IMR-90 (cell line): ENCODE data around the gene COX7A1. TPM values are rescaled to one million over a fixed set of nuclear protein-coding genes. Genes with fewer than 3 reads are reported as not detected.

Experiments
- ATAC-seq: fragments of 200-7000 bp; cut with Tn5 transposase; 2 replicates; pipeline ENCODE4 v1.9.1; 2020; ENCODE audit warnings: low read depth, mild to moderate bottlenecking, moderate library complexity
- BruUV-seq: library from RNA; stranded (reverse); fragments of 400-500 nt; replicated peaks from 2 replicates; lab custom pipeline; 2021; lab: Mats Ljungman, UMichigan
- CTCF ChIA-PET: fragments of 300-600 bp; formaldehyde crosslinking; extraction: SDS; loops from one replicate; lab custom pipeline; 2021; ENCODE audit warnings: antibody characterized with exemption; lab: Yijun Ruan, JAX
- POLR2A ChIA-PET: fragments of 300-600 bp; sonication (Branson Sonifier 250); formaldehyde crosslinking; loops from one replicate; lab custom pipeline; 2022; ENCODE audit warnings: antibody characterized with exemption; ENCODE audit not compliant: unreplicated experiment; lab: Charles Lee
- DNase-seq: peaks from one replicate; pipeline ENCODE4 v3.0.0; 2013
- H2AFZ ChIP-seq: replicated peaks from 2 replicates; pipeline ENCODE3; 2013; ENCODE audit warnings: low read length, mild to moderate bottlenecking; ENCODE audit not compliant: poor library complexity
- H2AK5ac ChIP-seq: 2 replicates; pipeline ENCODE4 v1.6.1; 2013; ENCODE audit warnings: low read depth, low read length, inconsistent platforms
- H2AK9ac ChIP-seq: replicated peaks from 2 replicates; pipeline ENCODE3; 2013; ENCODE audit warnings: mild to moderate bottlenecking, low read depth, low read length, moderate library complexity; ENCODE audit not compliant: poor library complexity
- H2BK120ac ChIP-seq: 2 replicates; pipeline ENCODE4 v1.6.1; 2013; ENCODE audit warnings: low read depth, low read length, inconsistent platforms
- H2BK15ac ChIP-seq: 3 replicates; pipeline ENCODE4 v1.6.1; 2013; ENCODE audit warnings: low read depth, low read length, inconsistent platforms
- H2BK20ac ChIP-seq: 2 replicates; pipeline ENCODE4 v1.6.1; 2013; ENCODE audit warnings: low read depth, mild to moderate bottlenecking, inconsistent platforms, low read length, moderate library complexity
- H2BK5ac ChIP-seq: 2 replicates; pipeline ENCODE4 v1.6.1; 2013; ENCODE audit warnings: mild to moderate bottlenecking, low read depth, low read length, inconsistent platforms; ENCODE audit not compliant: poor library complexity, severe bottlenecking
- H3K14ac ChIP-seq: replicated peaks from 2 replicates; pipeline ENCODE4 v1.6.1; 2013; ENCODE audit warnings: low read depth, low read length, inconsistent platforms
- H3K18ac ChIP-seq: 2 replicates; pipeline ENCODE4 v1.6.1; 2013; ENCODE audit warnings: low read depth, low read length, control low read depth
- H3K23ac ChIP-seq: 2 replicates; pipeline ENCODE4 v1.6.1; 2013; ENCODE audit warnings: low read depth, low read length, inconsistent platforms
- H3K27ac ChIP-seq: 2 replicates; pipeline ENCODE4 v1.5.1; 2013; ENCODE audit warnings: mild to moderate bottlenecking, control low read depth, low read length; ENCODE audit not compliant: insufficient read depth
- H3K27me3 ChIP-seq: 2 replicates; pipeline ENCODE4 v1.6.1; 2013; ENCODE audit warnings: low read length; ENCODE audit not compliant: control insufficient read depth, insufficient read depth
- H3K36me3 ChIP-seq: 2 replicates; pipeline ENCODE4 v1.6.1; 2013; ENCODE audit warnings: low read length, mixed read lengths; ENCODE audit not compliant: control insufficient read depth, insufficient read depth
- H3K4ac ChIP-seq: 2 replicates; pipeline ENCODE4 v1.6.1; 2013; ENCODE audit warnings: low read depth, low read length, inconsistent platforms
- H3K4me1 ChIP-seq: 2 replicates; pipeline ENCODE4 v1.6.1; 2013; ENCODE audit warnings: low read length, mixed read lengths; ENCODE audit not compliant: control insufficient read depth, insufficient read depth
- H3K4me2 ChIP-seq: 2 replicates; pipeline ENCODE4 v1.6.1; 2013; ENCODE audit warnings: low read depth, mild to moderate bottlenecking, control low read depth, low read length, moderate library complexity
- H3K4me3 ChIP-seq: 2 replicates; pipeline ENCODE4 v1.5.1; 2013; ENCODE audit warnings: low read depth, mild to moderate bottlenecking, control low read depth, low read length, moderate library complexity; ENCODE audit not compliant: insufficient read depth
- H3K56ac ChIP-seq: 2 replicates; pipeline ENCODE4 v1.6.1; 2013; ENCODE audit warnings: low read length, inconsistent platforms; ENCODE audit not compliant: insufficient read depth; ENCODE audit errors: extremely low read depth
- H3K79me1 ChIP-seq, 2 experiments: 2 replicates each; pipeline ENCODE4 v1.6.1; 2013; ENCODE audit warnings: low read length in 2 of 2, inconsistent platforms in 1 of 2, low read depth in 1 of 2
- H3K9ac ChIP-seq: 2 replicates; pipeline ENCODE4 v1.6.1; 2013; ENCODE audit warnings: low read depth, low read length, control low read depth
- H3K9me1 ChIP-seq: 2 replicates; pipeline ENCODE4 v1.6.1; 2013; ENCODE audit warnings: low read length, inconsistent platforms; ENCODE audit not compliant: insufficient read depth
- H3K9me3 ChIP-seq: 2 replicates; pipeline ENCODE4 v1.6.1; 2013; ENCODE audit warnings: low read length; ENCODE audit not compliant: control insufficient read depth, insufficient read depth
- H4K20me1 ChIP-seq: 2 replicates; pipeline ENCODE4 v1.6.1; 2013; ENCODE audit warnings: low read length, inconsistent platforms; ENCODE audit not compliant: insufficient read depth
- H4K5ac ChIP-seq: 2 replicates; pipeline ENCODE4 v1.6.1; 2013; ENCODE audit warnings: mild to moderate bottlenecking, low read depth, low read length, control low read depth
- H4K8ac ChIP-seq, 2 experiments: 2 replicates each; pipeline ENCODE4 v1.6.1; 2013; ENCODE audit warnings: low read depth in 2 of 2, low read length in 2 of 2, control low read depth in 1 of 2, inconsistent platforms in 1 of 2
- H4K91ac ChIP-seq: 2 replicates; pipeline ENCODE4 v1.6.1; 2013; ENCODE audit warnings: low read depth, low read length, inconsistent platforms; ENCODE audit not compliant: insufficient read depth
- BHLHE40 ChIP-seq: fragments of 150-350 bp; IDR thresholded peaks from 2 replicates; pipeline ENCODE4 v1.6.1; 2016; ENCODE audit warnings: mild to moderate bottlenecking, low read depth, low read length
- ELK1 ChIP-seq: fragments of 150-350 bp; IDR thresholded peaks from 2 replicates; pipeline ENCODE4 v1.6.1; 2016; ENCODE audit warnings: low read depth, mild to moderate bottlenecking, low read length, moderate library complexity, borderline replicate concordance
- RCOR1 ChIP-seq: IDR thresholded peaks from 2 replicates; pipeline ENCODE4 v1.6.1; 2012; ENCODE audit warnings: mild to moderate bottlenecking, low read length, improper control_type of control experiment; ENCODE audit not compliant: insufficient replicate concordance
- USF2 ChIP-seq: fragments of 150-350 bp; IDR thresholded peaks from 2 replicates; pipeline ENCODE4 v1.6.1; 2017; ENCODE audit warnings: mild to moderate bottlenecking, antibody characterized with exemption, low read length, low read depth
- WGBS, 2 experiments: methylation state at CpG; one replicate each; pipeline versions ENCODE4 v1.1.5 to v1.1.7; 2013; ENCODE audit warnings: missing lambda C conversion rate in 2 of 2; ENCODE audit not compliant: insufficient read length in 1 of 2; ENCODE audit errors: extremely low coverage in 2 of 2; 5-methylcytosine and 5-hydroxymethylcytosine counted together
- dilution Hi-C: fragments of 300-500 bp; cut with HindIII; formaldehyde crosslinking; loops from one replicate; pipeline ENCODE4 v1.14.3; 2018; ENCODE audit warnings: low sequenced_read_pairs; ENCODE audit not compliant: unreplicated experiment
- in situ Hi-C: fragments of 300-500 bp; cut with MboI; formaldehyde crosslinking; loops from 3 replicates; pipeline ENCODE4 v1.14.3; 2019; ENCODE audit warnings: low sequenced_read_pairs, inconsistent platforms, mixed read lengths
- intact Hi-C: fragments of 100-400 bp; cut with micrococcal nuclease; formaldehyde crosslinking; loops from 2 replicates; pipeline ENCODE4 v1.10.0; 2022
- polyA plus RNA-seq, 3 experiments: library from polyadenylated mRNA; depleted of rRNA; stranded (reverse); fragments of >200 nt; gene quantifications; 2 replicates each; pipeline ENCODE4 v1.2.3, GENCODE V29; 2012; ENCODE audit warnings: low replicate concordance in 1 of 3
- total RNA-seq: library from RNA; depleted of rRNA; stranded (reverse); fragments of >200 nt; gene quantifications from 2 replicates; pipeline ENCODE4 v1.2.3, GENCODE V29; 2012

The COX7A1 gene
- total and polyA plus RNA-seq, 2 of the 4 experiments (the other 2 are of a cell fraction), result 0.54 to 6.9 TPM

GRCh38 chr19:36150586-36150985 is 1.7 kb downstream of the COX7A1 start:
- H3K4me2 ChIP-seq, result no peak overlapping the region
- no CpG with 5 or more reads among the region's 5 CpGs for whole genome bisulfite sequencing, 2 experiments
- peaks cover 47% of the 10 kb centered on the region for H3K36me3 ChIP-seq
- ATAC-seq (no peak; the same call in 1 of the 2 replicates), DNase-seq (no peak)
- in situ Hi-C loops (no loop called here), intact Hi-C loops (no loop called here), dilution Hi-C loops (no loop called here)
- no peak overlapping the region for H3K14ac ChIP-seq
- H3K4me3 ChIP-seq, result no peak overlapping the region
- no peak overlapping the region for H2AK9ac ChIP-seq
- H3K4me1 ChIP-seq, result peaks cover 6% of the 10 kb centered on the region; the same call in 1 of the 2 replicates
- H3K4ac ChIP-seq, result no peak overlapping the region
- H3K9me3 ChIP-seq, result no peaks in the 10 kb centered on the region
- POLR2A ChIA-PET, result interaction anchor here (0.6 kb wide), 1 partner anchor 950 kb away, joined by 10 read pairs; no protein-coding TSS in a partner anchor
- H3K56ac ChIP-seq, result no peak overlapping the region
- peaks cover 12 to 46% of the 10 kb centered on the region in 2 experiments for H3K79me1 ChIP-seq
- H2BK20ac ChIP-seq, result no peak overlapping the region
- no peaks in the 10 kb centered on the region for H3K27me3 ChIP-seq
- no peak overlapping the region for H4K8ac ChIP-seq
- no peak overlapping the region; the same call in 2 of the 3 replicates for H2BK15ac ChIP-seq
- H3K23ac ChIP-seq, result peak overlapping the region; percentile 65; the same call in 1 of the 2 replicates
- H4K91ac ChIP-seq, result no peak overlapping the region
- no peak overlapping the region for H2BK5ac ChIP-seq
- CTCF ChIA-PET, result no interaction called here
- H3K18ac ChIP-seq, result no peak overlapping the region
- H3K27ac ChIP-seq, result no peak overlapping the region
- no peak overlapping the region for H2AFZ ChIP-seq
- H4K20me1 ChIP-seq, result peaks cover 18% of the 10 kb centered on the region
- no peak overlapping the region for H4K5ac ChIP-seq
- no TSS peak for BruUV-seq
- no peak for TF ChIP-seq BHLHE40
- no peak for TF ChIP-seq ELK1
- no peak for TF ChIP-seq RCOR1
- TF ChIP-seq USF2, result no peak
- no peak overlapping the region for H3K9ac ChIP-seq
- peaks cover 3% of the 10 kb centered on the region for H3K9me1 ChIP-seq
- no peak overlapping the region for H2BK120ac ChIP-seq
- H2AK5ac ChIP-seq, result no peak overlapping the region
